Right cardiac atrium (tissue), 5 donors: Measurements from ENCODE around the gene ACYP1. TPM values are rescaled to one million over a fixed set of nuclear protein-coding genes. Genes with fewer than 3 reads are reported as not detected.
A peak's percentile ranks its signal among the peaks of the same experiment; 100 is the strongest.

Source experiments
- ATAC-seq, 2 donors: fragments of 200-7000 bp; cut with Tn5 transposase; one replicate each; pipeline versions ENCODE4 v1.8.0 to v1.9.1; 2020; ENCODE audit warnings: moderate library complexity in 2 of 2, mild to moderate bottlenecking in 1 of 2
- DNase-seq, 3 donors: peaks; one replicate each; pipeline ENCODE4 v3.0.0-alpha.2; 2020
- H3K27ac ChIP-seq: one replicate; pipeline ENCODE4 v1.5.1; 2013; ENCODE audit warnings: mild to moderate bottlenecking, low read length, control low read depth, moderate library complexity
- H3K27me3 ChIP-seq: one replicate; pipeline ENCODE4 v1.6.1; 2013; ENCODE audit not compliant: control insufficient read depth, insufficient read depth
- H3K4me1 ChIP-seq: one replicate; pipeline ENCODE4 v1.6.1; 2013; ENCODE audit warnings: low read length; ENCODE audit not compliant: control insufficient read depth, insufficient read depth
- H3K4me3 ChIP-seq: one replicate; pipeline ENCODE4 v1.5.1; 2013; ENCODE audit warnings: low read length, control low read depth
- H3K9me3 ChIP-seq: one replicate; pipeline ENCODE4 v1.6.1; 2013; ENCODE audit warnings: low read length; ENCODE audit not compliant: control insufficient read depth
- WGBS: extraction: QIAGEN DNeasy Blood & Tissue Kit; methylation state at CpG from one replicate; pipeline ENCODE4 v1.1.7; 2013; 5-methylcytosine and 5-hydroxymethylcytosine counted together
- intact Hi-C, 4 donors: fragments of 100-400 bp; cut with DNase I; formaldehyde crosslinking; loops; one replicate each; pipeline versions ENCODE4 v1.11.0 to v1.14.0; 2022 to 2023
- long read RNA-seq, 4 donors: library from polyadenylated mRNA; unstranded; transcript quantifications; one replicate each; pipeline ENCODE4 v2.0.0, GENCODE V29; 2020 to 2021
- polyA plus RNA-seq: library from polyadenylated mRNA; stranded (reverse); fragments of 200-250 nt; gene quantifications from one replicate; pipeline ENCODE4 v1.2.3, GENCODE V29; 2013
- total RNA-seq, 4 donors: library from RNA; stranded (reverse); fragmentation: NEBNext Ultra II Directional; extraction: Animal tissue kit (Norgen Biotek cat#: 25700); gene quantifications; one replicate each; pipeline ENCODE4 v1.2.1, GENCODE V29; 2021
- donor health status: healthy with polysubstance abuse.
- donor health status: DM: no; HTN: yes; CAD: no.
- donor health status: DM: no; HTN: no; CAD: no.
- donor health status: DM: no; HTN: yes; CAD: no; lungs with severe emphysema.
- donor health status: DM: yes; HTN: yes; CAD: no.

ACYP1 gene
- total RNA-seq (10 to 100 TPM; 10.2 to 14.2 (median 11.5) TPM), polyA plus RNA-seq (24.0 TPM)
- long read RNA-seq, donor 1, partial matches to known transcripts = 0 of 7 reads
- long read RNA-seq, donor 1, other reads (novel, unspliced or antisense) = 1 of 7 reads
- long read RNA-seq, donor 2, partial matches to known transcripts = 0 of 6 reads
- long read RNA-seq, donor 2, other reads (novel, unspliced or antisense) = 3 of 6 reads
- long read RNA-seq, donor 3, partial matches to known transcripts = 0 of 5 reads
- long read RNA-seq, donor 3, other reads (novel, unspliced or antisense) = 1 of 5 reads
- long read RNA-seq, donor 4, partial matches to known transcripts = 0 of 2 reads
- long read RNA-seq, donor 4, other reads (novel, unspliced or antisense) = 0 of 2 reads

DNA sequence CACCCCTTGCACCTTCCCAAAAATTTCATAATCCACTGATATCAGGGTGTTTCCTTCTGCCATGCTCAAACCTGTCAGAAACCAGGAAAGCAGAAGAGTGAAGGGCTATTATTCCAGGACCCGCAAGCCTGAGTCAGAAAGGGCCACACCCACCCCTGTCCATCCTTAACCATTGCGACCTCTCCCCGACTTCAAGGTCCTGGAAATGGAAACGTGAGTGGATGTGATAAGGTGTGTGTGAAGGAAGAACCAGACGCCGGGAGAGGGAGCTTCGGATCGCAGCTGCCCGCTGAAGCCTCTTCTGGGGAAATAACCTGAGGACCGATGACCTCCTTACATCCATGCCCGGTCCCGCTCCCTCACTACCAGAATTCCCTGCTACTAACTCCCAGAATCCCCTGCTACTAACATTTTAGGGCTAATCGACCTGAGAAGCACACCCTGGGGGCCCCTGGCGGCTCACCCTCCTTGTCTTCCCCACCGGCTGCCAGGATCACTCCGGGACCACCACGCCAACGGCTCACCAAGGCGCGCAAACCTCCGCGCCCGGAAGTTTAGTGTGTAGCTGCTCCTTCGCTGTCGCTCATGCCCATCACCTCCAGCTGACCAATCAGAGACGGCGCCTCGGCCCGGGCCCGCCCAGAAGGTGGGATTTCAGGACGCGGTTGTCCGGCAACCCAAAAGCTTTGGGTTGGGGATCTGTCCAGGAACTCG, at the start of gene ACYP1:
Gene ACYP1, minus strand, starts transcription at position 534 of the 714 bp plus-strand sequence. Its CDS starts 471 bp downstream, at position 63.
- under 1% methylated on average over 34 of the region's 34 CpGs for WGBS
- H3K27ac ChIP-seq = peak within 1 kb of the TSS; percentile 43
- intact Hi-C loops = loop anchor here in 1 of 4 donors (10.0 kb wide), 1 partner anchor 59 kb away; the partner anchor contains the start of gene EIF2B2

DNA sequence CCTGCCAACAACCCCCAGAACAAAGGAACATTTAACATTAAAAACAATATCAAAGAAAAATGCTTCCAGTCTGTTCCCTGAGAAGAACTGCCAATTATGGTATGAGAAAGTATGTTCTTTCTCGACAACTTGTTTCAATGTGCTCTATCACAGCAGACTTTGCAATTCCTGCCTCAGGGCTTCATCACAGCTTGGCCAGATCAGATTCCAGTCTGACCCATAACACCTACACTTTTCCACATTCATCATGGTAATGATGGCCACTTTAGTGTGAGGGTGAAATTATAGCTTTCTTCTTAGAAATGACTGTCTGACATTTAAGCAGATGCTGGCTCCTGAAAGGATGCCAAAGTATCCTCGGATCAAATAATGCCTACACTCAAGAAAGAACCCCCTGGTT, 46.1 kb upstream of the ACYP1 start:
- no peak for DNase-seq
- no peaks in the 10 kb centered on the region for H3K9me3 ChIP-seq
- WGBS = 90% methylated on average over 2 of the region's 2 CpGs
- no peak overlapping the region for H3K4me3 ChIP-seq
- intact Hi-C loops = no loop called here
- H3K27ac ChIP-seq = no peak overlapping the region
- H3K27me3 ChIP-seq = no peaks in the 10 kb centered on the region
- no peak for ATAC-seq
- H3K4me1 ChIP-seq = no peaks in the 10 kb centered on the region

More for the DNA sequence above, at the start of gene ACYP1:
- H3K4me3 ChIP-seq = peak within 1 kb of the TSS; percentile 85
- ATAC-seq (peak; percentile 97), DNase-seq (peak; percentile 92 to 97 (median 97))
- H3K9me3 ChIP-seq = no peaks in the 10 kb centered on the region
- no peaks in the 10 kb centered on the region for H3K27me3 ChIP-seq
- no peaks in the 10 kb centered on the region for H3K4me1 ChIP-seq

DNA sequence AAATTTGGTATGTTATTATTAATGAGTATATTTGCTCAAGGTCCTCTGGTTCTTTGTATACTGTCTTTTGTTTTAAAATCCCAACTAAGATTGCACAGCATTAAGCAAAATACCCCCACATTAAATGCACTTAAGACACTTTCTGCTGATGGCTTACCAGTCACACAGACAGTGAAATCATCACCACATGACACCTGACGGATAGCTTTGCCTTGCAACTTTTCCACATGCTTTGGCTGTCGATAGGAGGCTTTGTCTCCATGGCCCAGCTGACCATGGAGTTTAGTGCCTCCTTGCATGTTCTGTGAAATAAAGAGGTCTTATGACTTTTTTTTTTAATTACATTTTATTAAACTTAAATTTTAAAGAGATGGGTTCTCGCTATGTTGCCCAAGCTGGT, 43.4 kb upstream of the ACYP1 start:
- no peaks in the 10 kb centered on the region for H3K9me3 ChIP-seq
- WGBS = 75% methylated on average over 3 of the region's 3 CpGs
- H3K27ac ChIP-seq = no peak overlapping the region
- intact Hi-C loops = no loop called here
- no peaks in the 10 kb centered on the region for H3K27me3 ChIP-seq
- ATAC-seq (no peak), DNase-seq (no peak)
- H3K4me1 ChIP-seq = no peaks in the 10 kb centered on the region
- H3K4me3 ChIP-seq = no peak overlapping the region

DNA sequence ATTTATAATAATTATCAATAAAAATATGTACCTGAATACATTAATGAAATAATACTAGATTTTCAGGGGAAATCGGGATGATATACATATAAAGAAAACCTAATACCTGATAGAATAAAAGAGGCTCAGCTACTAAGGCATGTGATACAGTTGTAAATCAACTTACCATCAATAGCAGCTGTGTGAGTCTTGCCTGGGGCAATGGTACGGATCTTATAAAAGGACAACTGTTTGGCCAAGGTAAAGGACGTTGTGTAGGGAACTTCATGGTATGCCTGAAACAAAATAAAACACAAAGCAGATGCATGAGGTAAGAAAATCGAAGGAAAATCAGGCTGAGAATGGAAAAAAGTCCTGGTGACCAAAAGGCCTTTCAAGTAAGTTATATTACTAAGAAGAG, 37.7 kb upstream of the ACYP1 start:
- H3K4me1 ChIP-seq = no peaks in the 10 kb centered on the region
- H3K27ac ChIP-seq = no peak overlapping the region
- intact Hi-C loops = no loop called here
- no peak overlapping the region for H3K4me3 ChIP-seq
- 90% methylated on average over 4 of the region's 4 CpGs for WGBS
- H3K27me3 ChIP-seq = no peaks in the 10 kb centered on the region
- DNase-seq (no peak), ATAC-seq (no peak)
- H3K9me3 ChIP-seq = no peaks in the 10 kb centered on the region

DNA sequence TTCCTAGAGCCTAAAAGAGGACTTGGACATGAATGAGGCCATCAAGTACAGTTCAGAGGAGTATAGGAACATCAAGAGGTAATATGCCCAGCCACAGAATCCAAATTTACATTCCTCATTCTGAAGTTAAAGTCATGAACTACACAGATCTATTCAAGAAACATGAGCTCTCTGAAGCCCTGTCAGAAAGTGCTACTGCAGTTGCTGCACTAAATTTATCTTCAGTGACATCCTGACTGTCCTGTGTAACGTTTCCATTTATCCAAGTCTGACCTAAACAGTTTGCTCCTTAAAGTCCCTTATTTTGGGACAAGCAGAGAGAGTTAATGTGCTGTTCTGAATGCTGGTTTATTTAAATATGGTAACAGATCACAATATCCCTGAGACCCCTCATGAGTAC, 34.9 kb upstream of the ACYP1 start:
- no peak for ATAC-seq
- H3K4me1 ChIP-seq = no peaks in the 10 kb centered on the region
- WGBS = 53% methylated on average over 1 of the region's 1 CpG

DNA sequence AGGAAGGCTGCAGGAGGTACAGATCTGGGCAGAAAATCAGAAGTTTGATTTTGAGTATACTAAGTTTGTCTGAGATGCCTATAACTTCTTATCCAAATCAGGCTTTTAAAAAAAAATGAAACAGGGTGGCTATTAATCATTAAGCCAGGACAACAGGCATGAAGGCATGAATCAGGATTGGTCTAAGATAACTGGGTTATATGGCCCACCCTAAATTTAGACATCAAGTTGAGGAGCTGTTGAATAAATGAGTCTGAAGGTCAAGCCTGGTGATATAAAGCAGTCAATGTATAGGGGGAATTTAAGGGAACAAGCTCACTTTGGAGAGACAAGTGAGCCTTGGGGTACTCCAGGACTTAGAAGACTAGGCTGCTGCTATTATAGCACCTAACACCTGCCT, 34.4 kb upstream of the ACYP1 start:
- no peak overlapping the region for H3K4me3 ChIP-seq
- H3K27ac ChIP-seq = no peak overlapping the region
- H3K27me3 ChIP-seq = no peaks in the 10 kb centered on the region
- no peak for ATAC-seq
- intact Hi-C loops = loop anchor here in 1 of 4 donors (10.0 kb wide), 1 partner anchor 183 kb away; no protein-coding TSS in a partner anchor
- H3K9me3 ChIP-seq = no peaks in the 10 kb centered on the region
- H3K4me1 ChIP-seq = no peaks in the 10 kb centered on the region
- no peak for DNase-seq

More for the DNA sequence above, 34.9 kb upstream of the ACYP1 start:
- Histone ChIP-seq H3K9me3 (no peaks in the 10 kb centered on the region), H3K27me3 (no peaks in the 10 kb centered on the region), H3K27ac (no peak overlapping the region), H3K4me3 (no peak overlapping the region)
- intact Hi-C loops = loop anchor here in 1 of 4 donors (10.0 kb wide), 1 partner anchor 184 kb away; no protein-coding TSS in a partner anchor
- no peak for DNase-seq

DNA sequence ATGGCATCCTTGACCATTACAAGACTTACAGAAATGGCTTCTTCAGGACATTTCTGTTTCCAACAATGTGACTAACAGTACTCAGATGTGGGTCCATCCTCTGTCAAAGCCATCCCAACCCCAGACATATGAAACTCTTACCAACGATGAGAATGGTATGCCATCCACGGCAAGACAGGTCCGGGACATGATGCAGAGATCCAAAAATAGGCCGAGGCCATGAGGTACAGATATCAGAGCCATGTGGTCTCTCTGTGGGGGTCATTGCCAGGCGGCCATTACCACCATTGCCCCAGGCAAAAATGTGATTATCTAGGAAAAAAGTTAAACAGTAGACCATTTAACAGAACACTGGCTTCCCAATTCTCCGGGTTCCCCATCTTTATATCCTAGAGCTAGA, 33.1 kb upstream of the ACYP1 start:
- DNase-seq (no peak), ATAC-seq (no peak)
- WGBS = 65% methylated on average over 6 of the region's 6 CpGs
- Histone ChIP-seq H3K27ac (no peak overlapping the region), H3K9me3 (no peaks in the 10 kb centered on the region), H3K4me1 (no peaks in the 10 kb centered on the region), H3K4me3 (no peak overlapping the region), H3K27me3 (no peaks in the 10 kb centered on the region)
- intact Hi-C loops = loop anchor here in 1 of 4 donors (10.0 kb wide), 1 partner anchor 182 kb away; no protein-coding TSS in a partner anchor

DNA sequence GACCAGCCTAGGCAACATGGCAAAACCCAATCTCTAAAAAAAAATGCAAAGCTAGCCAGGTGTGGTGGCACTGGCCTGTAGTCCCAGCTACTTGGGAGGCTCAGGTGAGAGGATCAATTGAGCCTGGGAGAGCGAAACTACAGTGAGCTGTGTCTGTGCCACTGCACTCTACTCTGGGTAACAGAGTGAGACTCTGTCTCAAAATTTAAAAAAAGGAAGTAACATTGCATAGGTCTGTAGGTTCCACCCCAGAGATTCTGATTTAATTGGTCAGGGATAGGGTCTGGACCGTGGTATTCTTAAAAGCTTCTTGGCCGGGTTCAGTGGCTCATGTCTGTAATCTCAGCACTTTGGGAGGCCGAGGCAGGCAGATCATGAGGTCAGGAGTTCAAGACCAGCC, 31.9 kb upstream of the ACYP1 start:
- Histone ChIP-seq H3K4me3 (no peak overlapping the region), H3K27me3 (no peaks in the 10 kb centered on the region), H3K9me3 (no peaks in the 10 kb centered on the region), H3K4me1 (no peaks in the 10 kb centered on the region), H3K27ac (no peak overlapping the region)
- intact Hi-C loops = loop anchor here in 1 of 4 donors (10.0 kb wide), 1 partner anchor 181 kb away; no protein-coding TSS in a partner anchor
- DNase-seq (no peak), ATAC-seq (no peak)
- WGBS = 91% methylated on average over 4 of the region's 4 CpGs

DNA sequence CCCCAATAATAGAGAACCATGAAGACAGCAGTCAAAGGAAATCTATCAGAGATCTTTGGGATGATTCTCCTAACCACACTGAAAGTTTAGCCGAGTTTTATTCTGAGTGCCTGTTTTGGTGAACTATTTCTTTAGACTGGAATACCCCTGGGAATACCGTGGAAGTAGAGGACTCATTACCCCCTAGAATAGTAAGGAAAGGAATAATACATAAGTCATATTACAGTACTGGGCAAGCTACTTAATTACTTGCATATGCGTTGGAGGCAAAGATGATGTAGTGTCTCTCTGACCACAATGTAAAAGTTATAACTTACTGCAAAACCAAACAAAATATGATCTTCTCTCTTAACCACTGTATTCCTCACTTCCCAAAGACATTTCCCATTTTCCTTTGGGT, 31.1 kb upstream of the ACYP1 start:
- H3K27ac ChIP-seq = no peak overlapping the region
- intact Hi-C loops = loop anchor here in 1 of 4 donors (10.0 kb wide), 1 partner anchor 180 kb away; no protein-coding TSS in a partner anchor
- ATAC-seq = no peak
- H3K9me3 ChIP-seq = no peaks in the 10 kb centered on the region
- no peak overlapping the region for H3K4me3 ChIP-seq
- no peaks in the 10 kb centered on the region for H3K27me3 ChIP-seq
- H3K4me1 ChIP-seq = no peaks in the 10 kb centered on the region
- WGBS = 88% methylated on average over 3 of the region's 3 CpGs
- no peak for DNase-seq

DNA sequence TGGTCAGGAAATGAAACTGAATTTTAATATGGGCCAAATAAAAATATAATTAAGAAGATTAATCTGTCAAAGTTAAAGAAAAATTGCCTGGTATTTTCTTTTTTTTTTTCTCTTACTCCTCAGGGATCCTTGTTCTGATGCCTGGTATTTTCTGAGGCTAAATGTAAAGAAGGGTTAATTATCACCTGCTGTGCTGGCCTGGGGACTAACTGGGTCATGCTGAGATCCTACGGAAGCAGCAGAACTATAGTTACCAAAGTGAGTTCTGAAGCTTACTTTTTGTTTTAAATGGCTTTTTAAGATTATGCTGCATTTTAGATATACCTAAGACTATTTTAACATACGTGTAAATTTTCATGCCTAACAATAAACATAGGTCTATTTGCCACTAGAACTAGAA, 28.9 kb upstream of the ACYP1 start:
- DNase-seq = no peak
- 79% methylated on average over 2 of the region's 2 CpGs for WGBS
- Histone ChIP-seq H3K4me1 (no peaks in the 10 kb centered on the region), H3K27ac (no peak overlapping the region), H3K27me3 (no peaks in the 10 kb centered on the region), H3K4me3 (no peak overlapping the region), H3K9me3 (no peaks in the 10 kb centered on the region)
- ATAC-seq = no peak
- intact Hi-C loops = loop anchor here in 1 of 4 donors (10.0 kb wide), 1 partner anchor 178 kb away; no protein-coding TSS in a partner anchor

DNA sequence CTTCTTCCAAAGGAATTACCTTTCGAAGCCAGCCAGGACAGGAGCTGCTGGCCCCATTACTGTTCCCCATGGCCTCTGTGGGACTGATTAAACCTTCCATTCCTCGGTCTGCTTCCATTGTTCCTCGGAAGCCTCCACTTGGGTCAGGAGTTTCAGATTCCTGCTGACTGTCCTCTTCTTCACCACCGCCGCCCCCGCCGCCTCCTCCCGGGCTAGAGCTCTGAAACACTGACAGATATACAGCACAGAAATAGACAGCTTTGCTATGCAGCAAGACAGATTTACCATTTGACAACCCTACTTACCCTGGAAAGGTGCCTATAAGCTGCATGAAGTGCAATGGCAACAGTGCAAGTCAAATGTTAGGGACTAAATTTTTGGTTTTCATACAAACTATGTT, 27.4 kb upstream of the ACYP1 start:
- H3K9me3 ChIP-seq = no peaks in the 10 kb centered on the region
- ATAC-seq (no peak), DNase-seq (no peak)
- WGBS = 81% methylated on average over 8 of the region's 8 CpGs
- H3K4me3 ChIP-seq = no peak overlapping the region
- intact Hi-C loops = loop anchor here in 1 of 4 donors (10.0 kb wide), 1 partner anchor 176 kb away; no protein-coding TSS in a partner anchor
- no peaks in the 10 kb centered on the region for H3K4me1 ChIP-seq
- H3K27ac ChIP-seq = no peak overlapping the region
- H3K27me3 ChIP-seq = no peaks in the 10 kb centered on the region
